ENCODE data around the gene DNASE1. TPM values are rescaled to one million over a fixed set of nuclear protein-coding genes. Genes with fewer than 3 reads are reported as not detected.

Gene DNASE1
- polyA plus RNA-seq, 1 donor from 2014 or later, result 47.8 TPM

- no peaks in the 10 kb centered on the region for H3K27me3 ChIP-seq (ENCODE audit: insufficient read depth, low read depth, low read length)
- H3K4me3 ChIP-seq (ENCODE audit: low read length), result no peak overlapping the region
- no peaks in the 10 kb centered on the region for H3K9me3 ChIP-seq (ENCODE audit: low read length)
- H4K20me1 ChIP-seq (ENCODE audit: insufficient read depth), result no peaks in the 10 kb centered on the region
- H2AFZ ChIP-seq (ENCODE audit: low read depth, low read length), result no peak overlapping the region
- TF ChIP-seq TAF1 (IDR thresholded peaks at IDR 0.05; ENCODE audit: low read depth) (no peak), EP300 (conservative IDR thresholded peaks at IDR 0.05; ENCODE audit: poor library complexity, severe bottlenecking) (no peak), CTCF (IDR thresholded peaks at IDR 0.05; ENCODE audit: poor library complexity, severe bottlenecking) (no peak), MXI1 (conservative IDR thresholded peaks at IDR 0.05; ENCODE audit: poor library complexity, severe bottlenecking) (no peak), REST (IDR thresholded peaks at IDR 0.05; ENCODE audit: borderline replicate concordance) (no peak), SMC3 (conservative IDR thresholded peaks at IDR 0.05; ENCODE audit: poor library complexity) (no peak), POLR2AphosphoS5 (IDR thresholded peaks at IDR 0.05) (no peak), RAD21 (conservative IDR thresholded peaks at IDR 0.05) (no peak), EZH2 (IDR thresholded peaks at IDR 0.05; ENCODE audit: borderline replicate concordance, insufficient read depth, low read length, poor library complexity, severe bottlenecking) (no peak)
- no peaks in the 10 kb centered on the region for H3F3A ChIP-seq (ENCODE audit: insufficient read depth, low read length, poor library complexity, severe bottlenecking)
- H3K9me2 ChIP-seq (ENCODE audit: insufficient read depth, low read length), result no peaks in the 10 kb centered on the region
- H3K9ac ChIP-seq (ENCODE audit: low read length), result no peak overlapping the region
- no peaks in the 10 kb centered on the region for H3K79me2 ChIP-seq (replicated peaks; ENCODE audit: insufficient read depth, low read length)
- H3K36me3 ChIP-seq (ENCODE audit: insufficient read depth, low read length), result peaks cover 11% of the 10 kb centered on the region
- H3K27ac ChIP-seq (ENCODE audit: low read length), result no peak overlapping the region
- no peak overlapping the region for H3K4me2 ChIP-seq (ENCODE audit: low read length)
Measured at GRCh38 chr16:3671424-3671823, 16.9 kb downstream of the DNASE1 start.

GRCh38 chr16:3672571-3673041, 18.1 kb downstream of the DNASE1 start:
- no peak overlapping the region for H2AFZ ChIP-seq (ENCODE audit: low read depth, low read length)
- H3K27ac ChIP-seq (ENCODE audit: low read length), result no peak overlapping the region
- peaks cover 11% of the 10 kb centered on the region for H3K36me3 ChIP-seq (ENCODE audit: insufficient read depth, low read length)
- no peaks in the 10 kb centered on the region for H3K27me3 ChIP-seq (ENCODE audit: insufficient read depth, low read depth, low read length)
- H3K9me2 ChIP-seq (ENCODE audit: insufficient read depth, low read length), result no peaks in the 10 kb centered on the region
- H3K9me3 ChIP-seq (ENCODE audit: low read length), result no peaks in the 10 kb centered on the region
- H4K20me1 ChIP-seq (ENCODE audit: insufficient read depth), result no peaks in the 10 kb centered on the region
- H3K79me2 ChIP-seq (replicated peaks; ENCODE audit: insufficient read depth, low read length), result no peaks in the 10 kb centered on the region
- TF ChIP-seq EZH2 (IDR thresholded peaks at IDR 0.05; ENCODE audit: borderline replicate concordance, insufficient read depth, low read length, poor library complexity, severe bottlenecking) (no peak), TAF1 (IDR thresholded peaks at IDR 0.05; ENCODE audit: low read depth) (no peak), POLR2AphosphoS5 (IDR thresholded peaks at IDR 0.05) (no peak), MXI1 (conservative IDR thresholded peaks at IDR 0.05; ENCODE audit: poor library complexity, severe bottlenecking) (no peak), EP300 (conservative IDR thresholded peaks at IDR 0.05; ENCODE audit: poor library complexity, severe bottlenecking) (no peak)
- H3K4me2 ChIP-seq (ENCODE audit: low read length), result no peak overlapping the region
- no peaks in the 10 kb centered on the region for H3F3A ChIP-seq (ENCODE audit: insufficient read depth, low read length, poor library complexity, severe bottlenecking)
- H3K9ac ChIP-seq (ENCODE audit: low read length), result no peak overlapping the region
- no peak overlapping the region for H3K4me3 ChIP-seq (ENCODE audit: low read length)

Data from neural cell (in vitro differentiated cells).